Dermis microvascular lymphatic vessel endothelial cell (primary cell): ENCODE measurements around the gene GEMIN4. TPM values are rescaled to one million over a fixed set of nuclear protein-coding genes. Genes with fewer than 3 reads are reported as not detected.
"Not testable (repeated sequence)": the region's sequence is repeated elsewhere in the genome, so short reads cannot be mapped to it uniquely, and the experiment has no call there.

Experiments
- DNase-seq, 2 donors: peaks; one replicate each; pipeline versions ENCODE4 v3.0.0 to v3.0.0-alpha.2; 2010; ENCODE audit warnings: low read depth in 2 of 2
- total RNA-seq: library from RNA; depleted of rRNA; stranded (reverse); fragments of >200 nt; gene quantifications from 2 replicates; pipeline ENCODE4 v1.2.1, GENCODE V29; 2014

The GEMIN4 gene
- total RNA-seq = 8.6 and 11.9 TPM in 2 replicates

GRCh38 chr17:752002-752619 lies at the start of gene GEMIN4:
Gene GEMIN4 (minus strand): TSS chr17:752264. CDS start chr17:752142, 122 bp downstream.
- DNase-seq = peak; percentile 75 to 90

- no peak for DNase-seq
These were observed 49.6 kb upstream of the GEMIN4 start for GRCh38 chr17:801660-802059.

- DNase-seq = no peak
These were observed 48.6 kb upstream of the GEMIN4 start for GRCh38 chr17:800446-801242.

- no peak for DNase-seq
These were observed 47.2 kb upstream of the GEMIN4 start for GRCh38 chr17:799261-799660.

GRCh38 chr17:798246-798645 lies 46.2 kb upstream of the GEMIN4 start:
- DNase-seq = no peak

GRCh38 chr17:797236-797840 lies 45.3 kb upstream of the GEMIN4 start:
- DNase-seq = peak in 1 of 2 donors; percentile 55

- DNase-seq = no peak
These were observed 44.5 kb upstream of the GEMIN4 start for GRCh38 chr17:796609-797008.

GRCh38 chr17:795721-796120 lies 43.7 kb upstream of the GEMIN4 start:
- DNase-seq = peak in 1 of 2 donors; percentile 40

GRCh38 chr17:795276-795675 lies 43.2 kb upstream of the GEMIN4 start:
- no peak for DNase-seq

- DNase-seq = peak; percentile 89 to 90
These were observed 42.8 kb upstream of the GEMIN4 start for GRCh38 chr17:794876-795275.

- DNase-seq = peak; percentile 59 to 74
These were observed 40.2 kb upstream of the GEMIN4 start for GRCh38 chr17:792277-792676.

GRCh38 chr17:791829-792228 lies 39.8 kb upstream of the GEMIN4 start:
- DNase-seq = no peak

GRCh38 chr17:790874-791247 lies 38.8 kb upstream of the GEMIN4 start:
- DNase-seq = not testable (repeated sequence)

GRCh38 chr17:789931-790873 lies 38.1 kb upstream of the GEMIN4 start:
- not testable (repeated sequence) for DNase-seq

- DNase-seq = no peak
These were observed 37.2 kb upstream of the GEMIN4 start for GRCh38 chr17:789160-789840.

GRCh38 chr17:788551-788950 lies 36.5 kb upstream of the GEMIN4 start:
- no peak for DNase-seq

GRCh38 chr17:787641-788221 lies 35.7 kb upstream of the GEMIN4 start:
- DNase-seq = no peak

GRCh38 chr17:785901-786300 lies 33.8 kb upstream of the GEMIN4 start:
- not testable (repeated sequence) for DNase-seq

GRCh38 chr17:784143-784542 lies 32.1 kb upstream of the GEMIN4 start:
- DNase-seq = no peak
